ENCODE measurements around the gene SLC7A4. TPM values are rescaled to one million over a fixed set of nuclear protein-coding genes. Genes with fewer than 3 reads are reported as not detected.

The SLC7A4 gene
- total RNA-seq, 2 experiments from 2014 or later, result not detected

DNA sequence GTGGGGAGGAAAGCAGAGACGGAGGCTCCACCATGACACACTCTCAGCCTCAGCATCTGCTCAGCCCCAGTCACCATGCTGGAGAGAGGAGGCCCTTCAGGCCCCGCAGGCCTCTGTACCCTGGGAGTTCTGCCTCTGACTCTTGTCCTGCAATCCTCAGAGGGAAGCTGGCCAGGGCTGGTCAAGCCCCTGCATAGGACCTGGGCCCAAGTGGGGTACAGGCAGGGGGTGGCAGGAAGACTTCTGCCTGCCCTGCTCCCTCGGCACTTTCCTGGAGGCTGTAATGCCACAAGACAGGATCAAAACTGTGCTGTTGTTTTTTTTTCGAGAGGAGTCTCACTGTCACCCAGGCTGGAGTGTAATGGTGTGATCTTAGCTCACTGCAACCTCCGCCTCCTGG, 47.1 kb upstream of the SLC7A4 start:
- no peaks in the 10 kb centered on the region for H3K9me2 ChIP-seq (ENCODE audit: insufficient read depth, low read length)
- no peaks in the 10 kb centered on the region for H3K79me2 ChIP-seq (ENCODE audit: insufficient read depth, low read depth, low read length)
- TF ChIP-seq EZH2phosphoT487 (IDR thresholded peaks at IDR 0.05; ENCODE audit: borderline replicate concordance, low read depth, low read length), result no peak
- TF ChIP-seq, protein P1, sequence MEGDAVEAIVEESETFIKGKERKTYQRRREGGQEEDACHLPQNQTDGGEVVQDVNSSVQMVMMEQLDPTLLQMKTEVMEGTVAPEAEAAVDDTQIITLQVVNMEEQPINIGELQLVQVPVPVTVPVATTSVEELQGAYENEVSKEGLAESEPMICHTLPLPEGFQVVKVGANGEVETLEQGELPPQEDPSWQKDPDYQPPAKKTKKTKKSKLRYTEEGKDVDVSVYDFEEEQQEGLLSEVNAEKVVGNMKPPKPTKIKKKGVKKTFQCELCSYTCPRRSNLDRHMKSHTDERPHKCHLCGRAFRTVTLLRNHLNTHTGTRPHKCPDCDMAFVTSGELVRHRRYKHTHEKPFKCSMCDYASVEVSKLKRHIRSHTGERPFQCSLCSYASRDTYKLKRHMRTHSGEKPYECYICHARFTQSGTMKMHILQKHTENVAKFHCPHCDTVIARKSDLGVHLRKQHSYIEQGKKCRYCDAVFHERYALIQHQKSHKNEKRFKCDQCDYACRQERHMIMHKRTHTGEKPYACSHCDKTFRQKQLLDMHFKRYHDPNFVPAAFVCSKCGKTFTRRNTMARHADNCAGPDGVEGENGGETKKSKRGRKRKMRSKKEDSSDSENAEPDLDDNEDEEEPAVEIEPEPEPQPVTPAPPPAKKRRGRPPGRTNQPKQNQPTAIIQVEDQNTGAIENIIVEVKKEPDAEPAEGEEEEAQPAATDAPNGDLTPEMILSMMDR (conservative IDR thresholded peaks at IDR 0.05; ENCODE audit: low read length), result no peak
- CTCF ChIA-PET (ENCODE audit: unreplicated experiment), result no interaction called here
- no peak for DNase-seq (ENCODE audit: low spot score)
- intact Hi-C loops (cut with micrococcal nuclease; ENCODE audit: unreplicated experiment), result no loop called here
- no peak overlapping the region for H3K4me3 ChIP-seq (ENCODE audit: low read depth, low read length, poor library complexity, severe bottlenecking)
- no peak overlapping the region for H3K4me2 ChIP-seq (ENCODE audit: low read length)
- no TSS peak for BruUV-seq (replicated peaks)
- H4K20me1 ChIP-seq (ENCODE audit: insufficient read depth, low read length), result no peaks in the 10 kb centered on the region
- POLR2A ChIA-PET, result no interaction called here
- H3K9me3 ChIP-seq (ENCODE audit: low read length), result no peaks in the 10 kb centered on the region
- H3K36me3 ChIP-seq (ENCODE audit: insufficient read depth, low read length), result no peaks in the 10 kb centered on the region
- H3K27ac ChIP-seq (ENCODE audit: low read depth, low read length, poor library complexity, severe bottlenecking), result no peak overlapping the region
- H2AFZ ChIP-seq (ENCODE audit: low read length), result no peak overlapping the region
- H3K4me1 ChIP-seq (ENCODE audit: insufficient read depth, low read length, poor library complexity, severe bottlenecking), result no peaks in the 10 kb centered on the region

GRCh38 chr22:21078916-21079315, 46.6 kb upstream of the SLC7A4 start:
- intact Hi-C loops (cut with micrococcal nuclease; ENCODE audit: unreplicated experiment), result no loop called here
- Histone ChIP-seq H3K4me2 (ENCODE audit: low read length) (no peak overlapping the region), H2AFZ (ENCODE audit: low read length) (no peak overlapping the region), H3K79me2 (ENCODE audit: insufficient read depth, low read depth, low read length) (no peaks in the 10 kb centered on the region), H3K9me3 (ENCODE audit: low read length) (no peaks in the 10 kb centered on the region), H3K27ac (ENCODE audit: low read depth, low read length, poor library complexity, severe bottlenecking) (no peak overlapping the region), H4K20me1 (ENCODE audit: insufficient read depth, low read length) (no peaks in the 10 kb centered on the region), H3K4me3 (ENCODE audit: low read depth, low read length, poor library complexity, severe bottlenecking) (no peak overlapping the region), H3K4me1 (ENCODE audit: insufficient read depth, low read length, poor library complexity, severe bottlenecking) (no peaks in the 10 kb centered on the region), H3K9me2 (ENCODE audit: insufficient read depth, low read length) (no peaks in the 10 kb centered on the region), H3K36me3 (ENCODE audit: insufficient read depth, low read length) (no peaks in the 10 kb centered on the region)
- POLR2A ChIA-PET, result no interaction called here
- TF ChIP-seq EZH2phosphoT487 (IDR thresholded peaks at IDR 0.05; ENCODE audit: borderline replicate concordance, low read depth, low read length), result no peak
- TF ChIP-seq, protein P1 (conservative IDR thresholded peaks at IDR 0.05; ENCODE audit: low read length), result no peak
- no TSS peak for BruUV-seq (replicated peaks)
- no peak for DNase-seq (ENCODE audit: low spot score)
- CTCF ChIA-PET (ENCODE audit: unreplicated experiment), result no interaction called here

DNA sequence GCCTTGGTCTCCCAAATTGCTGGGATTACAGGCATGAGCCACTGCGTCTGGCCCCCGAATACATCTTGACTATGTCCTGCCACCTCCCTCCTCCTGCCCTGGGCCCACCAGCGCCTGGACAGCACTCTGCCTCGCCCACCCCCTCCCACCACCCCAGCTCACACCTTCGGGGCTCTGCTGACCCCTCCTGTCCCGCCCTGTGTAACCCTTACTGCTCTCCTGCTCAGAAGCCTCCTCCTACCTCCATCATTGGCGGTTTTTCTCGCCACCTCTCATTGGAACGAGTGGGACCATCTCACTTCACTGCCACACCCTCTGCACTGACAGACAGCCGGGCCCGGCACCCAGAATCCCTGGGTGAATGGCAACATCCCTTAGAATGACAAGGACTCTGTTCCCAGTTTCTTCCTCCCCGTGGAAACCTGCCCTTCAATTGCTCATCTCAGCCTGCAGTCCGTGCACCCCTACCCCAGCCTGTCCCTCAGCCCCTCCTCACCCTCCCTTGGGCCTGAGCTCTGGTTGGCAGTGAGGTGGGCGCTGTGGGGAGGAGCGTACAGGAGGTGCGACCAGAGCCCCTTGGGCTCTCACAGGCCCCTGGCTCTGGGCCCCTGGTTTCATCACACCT, 45.6 kb upstream of the SLC7A4 start:
- BruUV-seq (replicated peaks), result no TSS peak
- H3K4me3 ChIP-seq (ENCODE audit: low read depth, low read length, poor library complexity, severe bottlenecking), result no peak overlapping the region
- H4K20me1 ChIP-seq (ENCODE audit: insufficient read depth, low read length), result no peaks in the 10 kb centered on the region
- TF ChIP-seq, protein P1 (conservative IDR thresholded peaks at IDR 0.05; ENCODE audit: low read length), result no peak
- no peak for TF ChIP-seq EZH2phosphoT487 (IDR thresholded peaks at IDR 0.05; ENCODE audit: borderline replicate concordance, low read depth, low read length)
- intact Hi-C loops (cut with micrococcal nuclease; ENCODE audit: unreplicated experiment), result no loop called here
- no peaks in the 10 kb centered on the region for H3K79me2 ChIP-seq (ENCODE audit: insufficient read depth, low read depth, low read length)
- ChIA-PET POLR2A (no interaction called here), CTCF (ENCODE audit: unreplicated experiment) (no interaction called here)
- H3K9me2 ChIP-seq (ENCODE audit: insufficient read depth, low read length), result no peaks in the 10 kb centered on the region
- no peak overlapping the region for H2AFZ ChIP-seq (ENCODE audit: low read length)
- H3K4me2 ChIP-seq (ENCODE audit: low read length), result no peak overlapping the region
- H3K36me3 ChIP-seq (ENCODE audit: insufficient read depth, low read length), result no peaks in the 10 kb centered on the region
- H3K27ac ChIP-seq (ENCODE audit: low read depth, low read length, poor library complexity, severe bottlenecking), result no peak overlapping the region
- H3K4me1 ChIP-seq (ENCODE audit: insufficient read depth, low read length, poor library complexity, severe bottlenecking), result no peaks in the 10 kb centered on the region
- no peaks in the 10 kb centered on the region for H3K9me3 ChIP-seq (ENCODE audit: low read length)
- DNase-seq (ENCODE audit: low spot score), result no peak

Measured in OCI-LY7 (cell line).